Hematopoietic multipotent progenitor cell treated with erythropoietin and hydrocortisone succinate and interleukin-3 and kit ligand, for 15 days (in vitro differentiated cells): ENCODE data around the gene SGPP2.
"Not testable (repeated sequence)": the region's sequence is repeated elsewhere in the genome, so short reads cannot be mapped to it uniquely, and the experiment has no call there.

Source experiments
- DNase-seq: peaks from one replicate; pipeline ENCODE4 v3.0.0-alpha.2; 2015; ENCODE audit warnings: low spot score

The SGPP2 gene

DNA sequence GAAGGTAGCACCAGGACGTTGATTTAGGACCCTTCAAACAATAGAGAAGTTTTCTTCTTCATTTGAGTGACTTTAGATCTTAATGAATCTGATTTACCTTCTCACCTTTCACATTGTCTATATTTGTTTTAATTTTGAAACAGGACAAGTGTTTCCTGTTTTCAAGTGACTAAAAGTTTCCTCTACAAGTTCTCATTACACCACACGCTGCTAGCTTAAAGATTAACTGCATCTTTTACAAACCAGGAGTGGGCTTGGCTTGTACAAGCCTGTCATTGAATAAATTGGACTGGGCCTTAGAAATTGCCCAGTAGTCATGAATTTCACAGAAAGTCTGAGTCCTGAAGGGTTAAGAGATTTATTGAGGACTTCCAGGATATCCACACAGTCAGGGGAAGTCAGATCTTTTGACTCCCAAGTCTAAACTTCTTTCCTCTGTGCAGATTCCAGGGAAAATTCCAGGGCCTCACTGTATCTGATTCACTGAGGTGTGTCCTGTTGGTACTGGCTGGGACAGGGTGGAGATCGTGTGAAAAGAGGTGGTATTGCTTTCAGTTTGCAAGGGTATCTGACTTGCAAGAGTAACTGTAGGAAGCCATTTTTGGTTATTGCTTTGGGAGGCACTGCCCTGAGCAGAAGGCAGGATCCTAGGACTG, 3.4 kb downstream of the SGPP2 start:
- no peak for DNase-seq

- no peak for DNase-seq
Measured at GRCh38 chr2:222430071-222430470, 5.7 kb downstream of the SGPP2 start.

DNA sequence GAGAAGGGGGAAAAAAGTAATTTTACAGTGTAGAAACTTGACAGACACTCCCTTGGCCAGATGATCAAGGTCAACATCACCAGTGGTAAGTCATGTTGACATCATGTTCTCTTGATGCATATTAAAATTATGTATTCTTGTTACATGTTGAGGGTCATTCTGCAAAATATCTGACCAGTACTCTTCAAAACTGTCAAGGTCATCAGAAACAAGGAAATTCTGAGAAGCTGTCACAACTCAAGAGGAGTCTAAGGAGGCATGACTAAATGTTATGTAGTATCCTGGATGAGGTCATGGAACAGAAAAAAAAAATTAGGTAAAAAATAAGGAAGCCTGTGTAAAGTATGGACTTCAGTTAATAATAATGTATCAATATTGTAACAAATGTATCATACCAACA, 6.3 kb downstream of the SGPP2 start:
- DNase-seq, result no peak

- DNase-seq, result no peak
Measured at GRCh38 chr2:222431869-222432268, 7.5 kb downstream of the SGPP2 start.

DNA sequence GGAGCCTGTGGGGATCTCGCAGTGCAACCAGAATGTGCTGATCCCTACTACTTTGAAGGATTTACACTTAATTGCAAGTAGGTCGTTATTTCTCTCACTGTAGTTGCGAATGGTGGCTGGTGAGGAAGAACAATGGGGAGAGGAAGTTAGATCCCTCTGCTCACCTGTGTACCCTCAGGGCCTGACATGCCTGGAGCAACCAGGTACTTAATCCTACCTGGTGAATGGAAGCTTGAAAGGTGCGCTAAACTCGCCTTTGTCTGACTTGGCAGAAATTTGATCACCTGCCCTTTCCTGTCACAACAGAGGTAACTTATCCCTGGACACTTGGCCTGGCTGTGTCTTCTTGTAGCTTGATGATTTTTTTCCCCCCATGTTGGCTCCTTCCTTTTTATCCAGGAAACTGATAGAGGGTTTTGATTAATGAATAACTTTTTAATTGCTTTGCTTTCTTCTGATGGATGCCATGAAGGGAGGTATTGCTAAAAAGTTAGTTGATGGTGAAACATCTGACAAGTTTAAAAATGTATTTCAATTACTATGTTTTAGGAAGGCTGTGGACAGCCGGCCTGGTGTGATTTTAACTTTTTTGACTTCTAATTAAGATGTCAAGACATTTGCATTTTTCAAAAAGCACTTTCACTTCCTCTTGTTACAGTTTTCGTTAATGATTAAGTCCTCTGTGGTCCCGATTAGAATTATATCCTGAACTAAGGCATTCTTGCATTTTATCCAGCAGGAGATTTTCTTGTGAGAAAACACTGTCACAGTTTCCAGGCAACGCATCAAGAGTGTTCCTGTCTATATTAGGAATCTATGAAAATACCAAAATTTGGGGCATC, 9.2 kb downstream of the SGPP2 start:
- no peak for DNase-seq

GRCh38 chr2:222434204-222434603, 9.9 kb downstream of the SGPP2 start:
- DNase-seq, result no peak

GRCh38 chr2:222435400-222436039, 11.2 kb downstream of the SGPP2 start:
- DNase-seq, result not testable (repeated sequence)

GRCh38 chr2:222436040-222436413, 11.7 kb downstream of the SGPP2 start:
- no peak for DNase-seq

DNA sequence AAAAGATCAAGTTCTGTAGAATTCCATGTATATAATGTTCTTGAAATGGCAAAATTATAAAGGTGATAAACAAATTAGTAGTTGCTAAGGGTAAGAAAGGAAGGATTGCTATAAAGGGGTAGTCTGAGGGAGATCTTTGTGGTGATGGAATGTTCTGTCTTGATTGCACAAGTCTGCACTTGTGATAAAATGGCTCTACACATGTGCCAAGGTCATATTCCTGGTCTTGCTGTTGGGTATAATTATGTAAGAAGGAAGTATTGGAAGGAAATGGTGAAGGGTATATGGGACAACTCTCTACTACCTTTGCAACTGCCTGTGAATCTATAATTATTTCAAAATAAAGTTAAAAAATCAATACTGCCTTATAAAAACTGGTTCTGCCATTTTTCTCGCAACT, 15.3 kb downstream of the SGPP2 start:
- DNase-seq, result no peak

- DNase-seq, result no peak
Measured at GRCh38 chr2:222440673-222441422, 16.5 kb downstream of the SGPP2 start.

GRCh38 chr2:222442665-222443064, 18.3 kb downstream of the SGPP2 start:
- no peak for DNase-seq

- DNase-seq, result no peak
Measured at GRCh38 chr2:222445227-222445626, 20.9 kb downstream of the SGPP2 start.

- no peak for DNase-seq
Measured at GRCh38 chr2:222447131-222447530, 22.8 kb downstream of the SGPP2 start.

DNA sequence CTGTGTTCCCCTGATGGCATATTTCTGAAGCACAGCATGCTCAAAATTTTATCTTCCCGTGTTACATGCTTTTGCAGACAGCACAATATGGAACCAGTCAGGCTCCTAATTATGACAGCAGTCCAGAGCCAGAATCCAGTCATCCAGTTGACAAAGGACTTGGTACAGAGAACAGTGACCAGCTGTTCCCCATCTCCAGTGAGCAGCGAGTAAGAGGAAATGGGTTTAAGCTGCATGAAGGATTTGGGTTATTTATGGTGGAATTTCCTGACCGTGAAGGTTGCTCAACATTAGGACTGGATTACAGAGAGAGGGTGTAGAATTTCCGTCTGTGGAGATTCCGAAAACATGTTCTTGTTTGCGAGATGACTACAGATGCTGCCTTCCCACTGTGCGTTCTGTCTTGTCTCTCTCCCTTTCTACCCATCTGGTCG, 24.4 kb downstream of the SGPP2 start:
- no peak for DNase-seq

- DNase-seq, result no peak
Measured at GRCh38 chr2:222450021-222450420, 25.7 kb downstream of the SGPP2 start.

GRCh38 chr2:222451224-222451674, 26.9 kb downstream of the SGPP2 start:
- no peak for DNase-seq

GRCh38 chr2:222452422-222452950, 28.1 kb downstream of the SGPP2 start:
- no peak for DNase-seq

GRCh38 chr2:222456479-222457077, 32.2 kb downstream of the SGPP2 start:
- DNase-seq, result no peak

GRCh38 chr2:222459983-222460382, 35.6 kb downstream of the SGPP2 start:
- DNase-seq, result no peak

GRCh38 chr2:222465746-222466145, 41.4 kb downstream of the SGPP2 start:
- no peak for DNase-seq

- DNase-seq, result no peak
Measured at GRCh38 chr2:222468346-222468745, 44.0 kb downstream of the SGPP2 start.
